Renal cortical epithelial cell (primary cell): ENCODE data around the gene GRHL1. TPM values are rescaled to one million over a fixed set of nuclear protein-coding genes. Genes with fewer than 3 reads are reported as not detected.

Experiments
- DNase-seq: peaks from one replicate; pipeline ENCODE4 v3.0.0-alpha.2; 2011; ENCODE audit warnings: low read depth
- total RNA-seq: library from RNA; depleted of rRNA; stranded (reverse); fragments of >200 nt; gene quantifications from 2 replicates; pipeline ENCODE4 v1.2.3, GENCODE V29; 2014

GRHL1 gene
- total RNA-seq, 1 donor from 2014 or later, result 1.7 TPM

DNA sequence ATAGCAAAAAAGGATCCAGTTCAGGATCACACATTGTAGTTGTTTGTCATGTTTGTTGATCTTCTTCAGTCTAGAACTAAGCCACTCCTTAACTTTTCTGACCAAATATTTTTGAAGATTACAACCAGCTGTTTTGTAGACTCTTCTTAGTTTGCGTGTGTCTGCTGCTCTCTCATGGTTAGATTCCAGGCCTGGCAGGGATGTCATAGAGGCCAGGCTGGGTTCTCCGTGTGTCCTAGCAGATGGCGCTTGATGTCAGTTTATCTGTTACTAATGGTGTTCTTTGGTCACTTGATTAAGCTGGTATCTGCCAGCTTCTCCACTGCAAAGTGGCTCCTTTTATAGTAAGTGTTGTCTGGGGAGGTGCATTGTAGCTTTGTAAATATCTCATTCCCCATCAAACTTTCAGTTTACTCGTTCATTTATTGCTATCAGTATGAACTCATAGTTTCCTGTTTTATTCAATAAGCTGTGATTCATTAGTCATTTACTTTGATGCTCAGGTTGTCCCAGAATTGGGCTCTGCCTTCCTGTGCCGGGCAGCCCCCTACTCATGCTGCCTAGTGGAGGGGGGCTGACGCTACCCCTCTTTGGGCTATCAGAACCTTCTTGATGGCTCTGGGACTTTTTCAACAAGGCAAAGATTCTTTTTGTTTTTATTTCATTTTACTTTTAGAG, 42.1 kb downstream of the GRHL1 start:
- no peak for DNase-seq

GRCh38 chr2:9994462-9994861, 43.0 kb downstream of the GRHL1 start:
- no peak for DNase-seq

DNA sequence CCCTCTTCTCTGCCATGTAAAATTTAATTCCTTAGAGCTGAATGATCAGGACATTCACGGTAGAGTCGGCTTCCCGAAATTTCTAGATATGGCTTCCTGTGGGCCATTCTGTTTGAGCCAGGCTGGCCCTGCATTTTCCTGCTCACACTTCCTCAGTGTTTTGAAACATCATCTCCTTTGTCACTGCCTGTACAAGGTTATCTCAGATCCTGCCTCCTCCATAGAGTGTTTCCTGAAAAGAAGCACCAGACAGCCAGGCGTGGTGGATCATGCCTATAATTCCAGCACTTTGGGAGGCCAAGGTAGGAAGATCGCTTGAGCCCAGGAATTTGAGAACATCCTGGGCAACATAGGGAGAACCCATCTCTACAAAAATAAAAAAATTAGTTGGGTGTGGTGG, 43.6 kb downstream of the GRHL1 start:
- no peak for DNase-seq

DNA sequence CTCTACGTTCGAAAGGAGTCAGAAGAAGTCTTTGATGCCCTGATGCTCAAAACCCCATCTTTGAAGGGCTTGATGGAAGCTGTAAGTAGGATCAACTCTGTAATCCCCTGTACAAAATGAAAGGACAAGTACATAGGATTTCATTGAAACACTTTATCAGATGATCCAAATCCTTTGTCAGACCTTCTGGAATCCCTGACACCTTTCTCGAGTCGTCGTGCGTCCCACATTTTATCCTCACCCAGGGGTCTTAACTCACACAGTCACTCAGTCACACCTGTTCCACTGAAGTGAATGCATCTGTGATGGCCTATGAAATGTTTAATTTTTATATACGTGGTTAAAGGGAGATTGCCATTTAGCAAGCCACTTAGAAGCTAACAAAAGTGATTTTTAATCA, 44.8 kb downstream of the GRHL1 start:
- no peak for DNase-seq

GRCh38 chr2:9997936-9998335, 46.4 kb downstream of the GRHL1 start:
- DNase-seq, result no peak

GRCh38 chr2:9998916-9999654, 47.6 kb downstream of the GRHL1 start:
- DNase-seq, result no peak

DNA sequence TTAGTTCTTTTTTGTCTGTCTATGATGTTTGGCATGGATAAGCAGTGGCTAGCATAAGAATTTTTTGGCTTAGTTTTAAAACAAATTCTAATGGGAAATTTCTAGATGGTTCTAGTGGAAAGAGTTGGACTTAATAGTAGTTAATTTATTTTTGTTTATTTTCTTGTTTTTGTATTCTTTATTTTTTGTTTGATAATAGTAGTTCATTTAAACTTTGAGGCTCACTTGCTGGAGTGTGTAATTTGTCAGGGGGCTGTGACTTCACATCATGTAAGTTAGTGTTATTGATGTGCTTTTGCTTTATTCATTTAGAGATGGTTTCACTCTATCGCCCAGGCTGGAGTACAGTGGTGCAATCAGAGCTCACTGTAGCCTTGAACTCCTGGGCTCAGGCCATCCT, 48.2 kb downstream of the GRHL1 start:
- DNase-seq, result no peak

- DNase-seq, result no peak
Observed at GRCh38 chr2:10000541-10000940, 49.0 kb downstream of the GRHL1 start.

GRCh38 chr2:10001586-10001985, 50.1 kb downstream of the GRHL1 start:
- DNase-seq, result no peak

DNA sequence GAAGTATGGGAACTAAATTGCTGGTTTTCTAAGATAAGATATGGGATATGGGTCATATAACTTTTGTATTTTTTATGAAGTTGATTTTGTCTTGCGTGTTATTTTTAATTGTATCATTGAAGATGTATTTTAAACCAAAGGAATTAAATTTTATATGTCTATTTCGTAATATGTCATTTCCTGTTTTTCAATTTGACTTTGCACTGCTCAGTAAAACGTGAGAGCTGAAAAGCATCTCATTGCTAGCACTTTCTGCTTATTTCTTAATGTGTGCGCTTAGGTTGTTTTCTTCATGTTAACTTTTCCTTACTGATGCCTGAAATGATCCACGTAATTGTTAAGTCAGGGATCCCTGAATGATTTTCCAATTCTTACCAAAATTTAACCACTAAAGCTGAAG, 50.6 kb downstream of the GRHL1 start:
- DNase-seq, result no peak

GRCh38 chr2:10002681-10003080, 51.2 kb downstream of the GRHL1 start:
- no peak for DNase-seq

DNA sequence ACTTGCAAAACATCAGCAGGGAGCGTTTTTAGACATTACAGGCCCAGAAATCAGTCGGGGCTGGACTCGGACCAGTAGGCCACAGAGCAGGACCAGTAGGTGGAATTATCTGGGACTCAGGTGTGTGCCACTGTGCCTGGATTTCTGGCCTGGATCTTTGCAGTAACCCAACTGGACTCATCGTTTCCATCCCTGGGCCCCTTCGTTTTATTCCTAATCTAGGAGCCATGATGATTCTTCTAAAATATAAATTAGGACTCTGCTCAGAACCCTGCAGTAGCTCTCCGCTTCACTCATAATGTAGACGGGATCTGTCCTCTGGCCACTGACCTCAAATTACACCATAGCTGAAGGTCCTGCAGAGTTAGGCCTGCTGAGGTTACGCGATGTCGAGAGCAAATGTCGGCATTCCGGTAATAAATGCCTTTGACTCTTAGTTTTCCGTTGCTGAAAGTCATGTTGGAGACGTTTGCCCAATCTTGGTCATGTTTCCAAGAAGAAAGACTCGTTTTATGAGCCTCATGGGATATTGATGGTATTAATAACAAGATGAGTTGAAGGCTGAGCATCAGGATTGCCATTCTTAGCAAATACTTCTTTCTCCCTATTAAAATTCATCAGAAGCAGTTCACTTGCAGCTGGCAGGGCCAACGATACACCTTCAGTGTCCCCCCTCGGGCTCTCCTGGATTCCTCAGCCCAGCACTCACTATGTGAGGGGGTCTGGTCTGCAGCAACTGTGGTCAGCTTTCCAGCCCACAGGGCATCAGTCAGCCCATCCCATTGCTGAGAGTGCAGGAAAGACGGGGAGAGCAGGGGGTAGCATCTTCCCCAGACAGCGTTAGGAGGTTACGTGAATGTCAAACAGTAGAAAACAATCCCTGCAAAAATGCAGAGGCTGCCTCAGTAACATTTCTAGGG, 52.0 kb downstream of the GRHL1 start:
- no peak for DNase-seq

DNA sequence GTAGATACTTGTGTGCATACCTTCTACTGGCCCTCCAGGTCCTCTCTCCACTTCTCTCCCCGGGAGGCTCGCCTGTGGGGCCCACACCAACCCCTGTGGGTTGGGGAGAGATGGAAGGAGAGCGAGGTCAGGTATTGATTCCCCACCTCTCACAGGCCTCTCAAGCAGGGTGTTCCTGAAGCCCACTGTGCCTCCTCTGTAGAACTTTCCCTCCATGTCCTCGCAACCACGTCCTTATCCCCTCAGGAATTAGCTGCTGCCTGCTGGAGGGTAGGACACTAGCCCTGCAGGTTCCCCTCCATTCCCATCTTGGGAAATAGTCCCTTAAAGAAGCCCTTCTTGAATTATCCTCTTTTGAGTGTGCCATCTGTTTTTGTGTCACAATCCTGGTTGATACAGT, 52.9 kb downstream of the GRHL1 start:
- no peak for DNase-seq

GRCh38 chr2:10004836-10005235, 53.3 kb downstream of the GRHL1 start:
- DNase-seq, result no peak

GRCh38 chr2:10005461-10006235, 54.2 kb downstream of the GRHL1 start:
- DNase-seq, result no peak

- no peak for DNase-seq
Observed at GRCh38 chr2:10006236-10007161, 55.0 kb downstream of the GRHL1 start.

- no peak for DNase-seq
Observed at GRCh38 chr2:10007435-10007834, 55.9 kb downstream of the GRHL1 start.

DNA sequence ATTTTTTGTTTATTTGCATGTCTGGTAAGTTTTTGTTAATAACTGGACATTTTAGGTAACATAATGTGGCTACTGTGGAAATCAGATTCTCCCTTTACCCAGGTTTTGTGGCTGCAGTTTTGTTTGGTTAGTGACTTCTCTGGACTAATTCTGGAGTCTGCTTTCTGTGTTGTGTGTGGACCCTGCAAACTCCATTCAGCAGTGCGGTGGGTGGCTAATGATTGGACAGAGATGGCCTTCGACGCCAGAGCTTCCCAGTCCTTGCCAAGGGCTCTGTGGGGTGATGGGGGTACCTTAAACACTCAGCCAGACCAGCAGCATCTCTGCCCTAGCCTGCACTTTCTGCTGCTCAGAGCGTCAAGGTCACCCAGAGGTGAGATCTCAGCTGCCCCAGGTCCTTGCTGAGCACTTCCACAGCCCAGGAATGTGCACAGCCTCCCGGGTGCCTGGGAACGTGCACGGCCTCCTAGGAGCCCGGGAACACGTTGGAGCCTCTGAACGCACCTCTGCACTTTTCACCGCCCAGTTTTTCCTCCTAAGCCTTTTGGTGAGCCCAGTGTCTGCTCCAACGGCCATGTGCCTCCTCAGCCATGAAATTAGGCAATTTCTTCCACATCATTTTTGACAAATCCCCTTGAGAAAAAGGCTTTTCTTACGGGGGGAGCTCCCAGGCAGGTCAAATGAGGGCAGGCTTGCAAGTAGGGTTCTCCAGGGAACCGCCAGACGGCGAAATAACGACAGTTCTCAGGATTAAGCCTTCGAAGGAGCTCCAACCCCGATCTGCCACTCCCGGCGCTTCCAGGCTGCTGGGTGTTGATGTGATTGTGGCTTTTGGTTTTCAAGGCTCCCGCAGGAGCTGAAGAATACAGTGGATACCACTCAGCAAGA, 56.7 kb downstream of the GRHL1 start:
- DNase-seq, result no peak

DNA sequence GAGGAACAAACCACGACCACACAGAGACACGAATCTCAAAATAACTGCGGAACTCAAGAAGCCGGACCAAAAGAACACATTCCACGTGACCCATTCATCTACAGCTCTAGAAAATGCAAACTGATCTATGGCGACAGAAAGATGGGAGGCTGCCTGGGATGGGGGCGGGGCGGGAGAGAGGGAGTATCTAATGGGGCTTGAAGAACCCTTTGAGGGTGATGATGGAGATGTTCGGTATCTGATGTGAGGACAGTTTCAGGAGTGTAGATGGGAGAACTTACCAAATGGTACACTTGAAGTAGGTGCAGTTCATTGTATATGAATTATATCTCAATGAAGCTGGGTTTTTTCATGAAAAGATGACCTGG, 57.3 kb downstream of the GRHL1 start:
- no peak for DNase-seq
